Gastroesophageal sphincter (tissue), 3 donors: ENCODE data around the gene NCKIPSD.

Experiments
- CTCF ChIP-seq, 4 experiments: fragments of 200-600 bp in 2 of 4; fragments of 450-650 bp in 2 of 4; sonication (generic) in 1 of 4; IDR thresholded peaks; one replicate each; pipeline ENCODE4 v1.5.1; 2017 to 2019; ENCODE audit warnings: antibody characterized with exemption in 4 of 4, mild to moderate bottlenecking in 2 of 4, moderate library complexity in 2 of 4
- POLR2A ChIP-seq, 2 donors: fragments of 450-650 bp; IDR thresholded peaks; one replicate each; pipeline ENCODE4 v1.6.1; 2017; ENCODE audit warnings: antibody characterized with exemption in 2 of 2, mild to moderate bottlenecking in 2 of 2, moderate library complexity in 1 of 2

GRCh38 chr3:48688737-48689075 lies 3.0 kb upstream of the NCKIPSD start:
- TF ChIP-seq POLR2A (IDR thresholded peaks at IDR 0.05) (no peak), CTCF (IDR thresholded peaks at IDR 0.05) (no peak)
